NCI-H69 (cell line): ENCODE data around the gene SLC4A9.

Experiments
- DNase-seq: peaks from one replicate; lab custom pipeline; 2025; lab: John Stamatoyannopoulos, UW

SLC4A9 gene, protein sequence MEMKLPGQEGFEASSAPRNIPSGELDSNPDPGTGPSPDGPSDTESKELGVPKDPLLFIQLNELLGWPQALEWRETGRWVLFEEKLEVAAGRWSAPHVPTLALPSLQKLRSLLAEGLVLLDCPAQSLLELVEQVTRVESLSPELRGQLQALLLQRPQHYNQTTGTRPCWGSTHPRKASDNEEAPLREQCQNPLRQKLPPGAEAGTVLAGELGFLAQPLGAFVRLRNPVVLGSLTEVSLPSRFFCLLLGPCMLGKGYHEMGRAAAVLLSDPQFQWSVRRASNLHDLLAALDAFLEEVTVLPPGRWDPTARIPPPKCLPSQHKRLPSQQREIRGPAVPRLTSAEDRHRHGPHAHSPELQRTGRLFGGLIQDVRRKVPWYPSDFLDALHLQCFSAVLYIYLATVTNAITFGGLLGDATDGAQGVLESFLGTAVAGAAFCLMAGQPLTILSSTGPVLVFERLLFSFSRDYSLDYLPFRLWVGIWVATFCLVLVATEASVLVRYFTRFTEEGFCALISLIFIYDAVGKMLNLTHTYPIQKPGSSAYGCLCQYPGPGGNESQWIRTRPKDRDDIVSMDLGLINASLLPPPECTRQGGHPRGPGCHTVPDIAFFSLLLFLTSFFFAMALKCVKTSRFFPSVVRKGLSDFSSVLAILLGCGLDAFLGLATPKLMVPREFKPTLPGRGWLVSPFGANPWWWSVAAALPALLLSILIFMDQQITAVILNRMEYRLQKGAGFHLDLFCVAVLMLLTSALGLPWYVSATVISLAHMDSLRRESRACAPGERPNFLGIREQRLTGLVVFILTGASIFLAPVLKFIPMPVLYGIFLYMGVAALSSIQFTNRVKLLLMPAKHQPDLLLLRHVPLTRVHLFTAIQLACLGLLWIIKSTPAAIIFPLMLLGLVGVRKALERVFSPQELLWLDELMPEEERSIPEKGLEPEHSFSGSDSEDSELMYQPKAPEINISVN

DNA sequence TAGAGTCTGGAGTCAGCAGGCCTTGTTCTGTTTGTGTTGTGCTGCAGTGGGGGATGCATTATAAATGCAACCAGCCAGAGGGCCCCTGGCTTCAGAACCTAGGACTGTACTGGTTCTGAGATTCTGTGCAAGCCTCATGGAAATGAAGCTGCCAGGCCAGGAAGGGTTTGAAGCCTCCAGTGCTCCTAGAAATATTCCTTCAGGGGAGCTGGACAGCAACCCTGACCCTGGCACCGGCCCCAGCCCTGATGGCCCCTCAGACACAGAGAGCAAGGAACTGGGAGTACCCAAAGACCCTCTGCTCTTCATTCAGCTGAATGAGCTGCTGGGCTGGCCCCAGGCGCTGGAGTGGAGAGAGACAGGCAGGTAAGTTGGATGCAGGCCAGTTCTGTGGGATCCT, at the start of gene SLC4A9:
Gene SLC4A9, plus strand, starts transcription at position 94 of the 400 bp plus-strand sequence. Its CDS starts 43 bp downstream, at position 137.
- DNase-seq = no peak

DNA sequence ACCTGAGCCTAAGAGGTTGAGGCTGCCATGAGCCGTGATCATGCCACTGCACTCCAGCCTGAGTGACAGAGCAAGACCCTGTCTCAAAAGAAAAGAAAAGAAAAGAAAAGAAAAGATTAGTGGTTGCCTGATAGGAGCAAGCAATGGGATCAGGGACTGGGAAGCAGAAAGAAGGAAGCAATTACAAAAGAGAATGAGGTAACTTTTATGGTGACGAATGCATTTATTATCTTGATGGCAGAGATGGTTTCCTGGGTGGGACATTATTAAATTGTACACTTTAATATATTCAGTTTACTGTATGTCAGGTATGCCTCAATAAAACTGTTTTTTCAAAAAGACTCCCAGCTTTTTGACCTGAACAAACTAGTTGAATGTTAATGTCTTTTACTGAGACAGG, 49.6 kb upstream of the SLC4A9 start:
- DNase-seq = no peak

GRCh38 chr5:140311011-140311467, 49.0 kb upstream of the SLC4A9 start:
- DNase-seq = peak; percentile 5

GRCh38 chr5:140312067-140312790, 47.8 kb upstream of the SLC4A9 start:
- DNase-seq = no peak

GRCh38 chr5:140312791-140313189, 47.2 kb upstream of the SLC4A9 start:
- no peak for DNase-seq

DNA sequence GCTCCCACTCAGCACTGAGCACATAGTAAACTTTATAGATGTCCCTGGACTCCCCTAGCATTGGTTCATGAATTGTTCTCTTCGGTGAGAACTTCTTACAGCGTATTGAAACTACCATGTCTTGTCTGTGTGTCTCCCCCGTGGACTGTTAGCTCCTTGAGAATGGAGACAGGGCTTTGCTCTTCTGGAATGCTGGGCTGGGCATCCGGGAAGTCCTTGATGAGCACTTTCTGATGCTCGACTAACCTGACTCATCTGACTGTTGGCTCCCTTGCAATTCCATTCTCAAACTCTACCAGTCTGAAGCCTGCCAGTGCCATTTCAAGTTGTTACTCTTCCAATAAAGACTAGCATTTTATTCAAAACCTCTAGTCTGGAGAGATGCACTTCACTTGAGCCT, 42.1 kb upstream of the SLC4A9 start:
- DNase-seq = no peak

DNA sequence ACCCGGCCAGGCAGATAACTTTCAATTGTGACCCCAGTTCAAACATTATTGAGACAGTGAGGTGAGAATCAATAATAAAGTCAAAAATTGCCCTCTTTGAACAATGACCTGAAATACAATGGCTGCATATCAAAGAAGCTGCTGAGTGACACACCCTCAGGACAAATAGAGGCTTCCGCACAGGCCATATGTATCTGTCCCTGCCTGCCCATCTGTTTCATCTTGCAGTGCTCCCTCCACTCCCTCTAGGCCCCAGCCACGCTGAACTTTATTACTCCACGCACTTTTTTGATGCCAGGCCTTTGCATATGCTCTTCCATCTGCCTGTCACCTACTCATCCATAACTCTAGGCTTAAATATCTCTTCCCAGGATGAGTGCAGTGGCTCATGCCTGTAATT, 41.2 kb upstream of the SLC4A9 start:
- peak; percentile 13 for DNase-seq

GRCh38 chr5:140319833-140320232, 40.2 kb upstream of the SLC4A9 start:
- no peak for DNase-seq

DNA sequence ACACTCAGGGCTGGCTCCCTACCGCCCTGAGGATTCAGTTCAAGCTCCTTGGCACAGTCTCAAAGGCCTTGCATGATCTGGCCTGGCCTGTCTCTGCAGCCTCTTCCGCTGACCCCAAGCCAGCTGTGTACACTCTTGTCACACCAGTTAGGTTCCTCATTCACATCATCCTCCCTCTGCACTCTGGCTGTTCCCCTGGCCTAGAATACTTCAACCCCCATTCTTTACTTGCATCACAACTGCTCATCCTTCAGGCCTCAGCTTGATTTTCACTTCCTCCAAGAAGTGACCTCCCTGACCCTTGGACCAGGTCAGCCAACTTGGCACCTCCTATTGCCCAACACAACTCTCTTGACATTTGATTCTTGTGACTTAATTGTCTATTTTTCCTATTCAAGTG, 38.2 kb upstream of the SLC4A9 start:
- no peak for DNase-seq

DNA sequence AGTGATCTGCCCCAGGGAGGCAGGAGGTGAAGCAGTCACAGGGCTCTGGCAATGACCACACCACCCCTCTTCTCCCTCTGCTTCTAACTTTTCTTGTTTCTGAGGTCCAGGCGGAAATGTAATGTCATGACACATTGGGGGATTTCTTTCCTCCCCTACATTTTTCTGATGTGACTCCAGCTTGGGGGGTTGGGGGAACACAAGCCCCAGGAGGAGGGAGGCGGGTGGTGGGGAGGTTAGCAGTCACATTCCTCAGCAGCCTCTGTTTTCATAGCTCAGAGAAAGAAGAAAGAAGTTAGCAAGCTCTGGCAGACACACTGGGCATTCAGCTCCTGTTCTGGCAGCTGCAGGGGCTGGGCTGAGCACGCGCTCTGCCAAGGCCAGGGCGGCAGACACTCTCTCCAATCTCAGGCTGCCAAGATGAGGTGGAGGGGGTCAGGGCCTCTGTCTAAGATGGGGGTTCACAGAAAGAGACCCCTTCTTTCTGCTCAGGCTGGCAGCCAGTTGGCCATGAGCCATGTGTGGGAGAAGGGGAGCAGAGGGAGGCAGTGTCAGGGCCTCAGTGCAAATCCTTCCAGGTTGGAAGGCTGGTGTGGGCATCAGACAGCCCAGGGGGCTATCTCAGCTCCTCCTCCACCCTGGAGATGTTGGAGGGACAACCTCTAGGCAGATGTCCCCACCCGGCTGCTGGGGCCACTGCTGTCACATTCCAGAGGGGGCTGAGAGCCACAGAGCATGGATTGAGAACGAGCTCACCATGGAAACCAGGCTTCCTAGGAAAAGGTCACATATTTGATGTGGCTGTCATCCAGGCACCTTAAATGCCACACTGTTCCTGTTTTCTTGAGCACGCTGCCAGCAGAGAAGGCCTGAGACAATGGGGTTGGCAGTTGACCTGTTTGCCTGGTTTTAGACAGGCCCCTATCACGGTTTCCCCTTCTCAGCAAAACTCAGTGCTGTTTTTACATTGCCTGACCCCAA, 37.0 kb upstream of the SLC4A9 start:
- DNase-seq = no peak

DNA sequence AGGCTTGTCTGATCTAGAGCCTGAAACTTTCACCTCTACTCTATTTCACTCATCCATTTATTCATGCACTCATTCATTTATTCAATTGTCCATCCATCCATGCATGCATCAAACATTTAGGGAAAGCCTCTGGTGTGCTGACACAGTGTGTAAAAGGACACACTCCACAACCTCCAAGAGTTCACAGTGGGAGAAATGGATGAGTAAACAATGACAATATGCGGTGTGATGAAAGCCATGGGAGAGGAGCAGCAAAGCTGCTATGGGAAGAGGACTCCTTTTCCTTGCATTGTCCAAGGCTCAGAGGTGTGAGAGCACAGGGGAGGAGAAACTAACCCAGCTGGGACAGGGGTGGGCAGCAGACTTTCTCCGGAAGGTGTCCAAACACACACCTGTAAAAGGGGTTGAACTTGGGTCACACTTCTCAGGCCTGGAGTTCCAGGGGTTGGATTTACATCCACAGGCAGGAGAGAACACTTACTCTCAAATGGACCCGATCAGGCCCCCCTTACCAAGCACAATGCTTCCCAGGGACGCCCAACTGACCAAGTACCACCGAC, 35.9 kb upstream of the SLC4A9 start:
- DNase-seq = peak; percentile 46

GRCh38 chr5:140324617-140325241, 35.3 kb upstream of the SLC4A9 start:
- DNase-seq = no peak

GRCh38 chr5:140325486-140325885, 34.5 kb upstream of the SLC4A9 start:
- DNase-seq = no peak

- peak; percentile 88 for DNase-seq
Observed at GRCh38 chr5:140327589-140327988, 32.4 kb upstream of the SLC4A9 start.

DNA sequence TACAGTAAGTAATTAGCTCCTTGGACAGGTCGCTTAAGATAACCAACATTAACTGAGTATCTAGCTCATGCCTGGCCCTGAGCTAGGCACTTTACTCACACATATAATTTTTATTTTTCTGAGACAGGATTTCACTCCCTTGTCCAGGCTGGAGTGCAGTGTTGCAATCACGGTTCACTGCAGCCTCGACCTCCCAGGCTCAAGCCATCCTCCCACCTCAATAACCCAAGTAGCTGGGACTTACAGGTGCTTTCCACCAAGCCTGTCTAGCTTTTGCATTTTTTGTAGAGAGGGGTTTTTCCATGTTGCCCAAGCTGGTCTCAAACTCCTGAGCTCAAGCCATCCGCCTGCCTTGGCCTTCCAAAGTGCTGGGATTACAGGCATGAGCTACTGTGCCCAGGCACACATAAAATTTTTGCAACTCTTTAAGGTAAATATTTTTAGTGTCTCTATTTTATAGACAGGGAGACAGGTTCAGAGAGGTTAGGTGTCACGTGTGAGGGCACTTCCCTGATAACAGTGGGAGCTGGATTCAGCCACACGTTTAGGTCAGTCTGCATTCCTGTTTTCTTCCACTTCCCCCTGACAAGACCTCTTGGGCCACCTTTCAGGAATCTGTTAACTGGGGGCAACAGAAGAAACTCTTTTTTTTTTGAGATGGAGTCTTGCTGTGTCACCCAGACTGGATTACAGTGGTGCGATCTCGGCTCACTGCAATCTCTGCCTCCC, 31.8 kb upstream of the SLC4A9 start:
- DNase-seq = no peak

DNA sequence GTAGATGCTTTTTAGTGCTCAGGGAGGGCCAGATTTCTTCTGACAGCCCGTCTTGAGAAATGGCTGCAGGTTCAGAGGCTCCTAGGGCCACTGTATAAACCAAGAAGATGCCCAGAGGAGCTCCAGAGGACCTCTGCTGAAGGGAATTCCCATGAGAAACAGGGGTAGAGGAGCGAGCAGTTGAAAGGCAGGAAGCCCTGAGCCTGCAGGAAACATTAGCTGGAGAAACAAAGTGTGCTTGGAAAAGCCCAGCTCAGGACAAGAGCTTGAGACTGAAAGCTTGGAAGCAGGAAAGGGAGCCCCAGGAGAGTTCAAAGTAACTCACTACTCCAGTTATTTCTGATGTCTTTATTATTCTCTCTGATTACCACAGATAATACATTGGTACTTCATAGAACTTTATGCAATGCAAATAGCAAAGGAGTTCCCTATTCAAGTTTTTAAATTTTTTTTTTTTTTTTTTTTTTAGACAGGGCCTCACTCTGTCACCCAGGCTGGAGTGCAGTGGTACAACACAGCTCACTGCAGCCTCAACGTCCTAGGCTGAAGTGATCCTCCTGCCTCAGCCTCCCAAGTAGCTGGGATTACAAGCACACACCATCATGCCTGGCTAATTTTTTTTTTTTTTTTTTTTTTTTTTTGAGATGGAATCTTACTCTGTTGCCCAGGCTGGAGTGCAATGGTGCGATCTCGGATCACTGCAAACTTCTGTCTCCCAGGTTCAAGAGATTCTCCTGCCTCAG, 30.1 kb upstream of the SLC4A9 start:
- DNase-seq = peak; percentile 7

DNA sequence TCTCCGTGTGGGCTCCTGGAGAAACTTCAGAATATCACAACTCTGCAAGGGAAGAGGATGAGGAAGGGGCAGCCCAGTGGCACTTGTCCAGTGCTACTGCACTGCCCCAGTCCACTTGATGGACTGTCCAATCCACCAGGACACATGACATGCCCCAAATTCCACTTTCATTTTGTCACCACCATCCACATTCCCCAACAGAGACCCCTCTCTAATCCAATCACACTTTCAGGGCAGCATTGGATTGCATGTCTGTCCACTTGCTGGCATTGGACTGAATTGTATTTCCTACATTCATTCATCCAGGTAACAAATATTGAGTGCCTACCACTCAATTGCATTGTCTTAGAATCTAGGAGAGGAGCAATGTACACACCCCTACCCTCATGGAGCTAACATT, 28.4 kb upstream of the SLC4A9 start:
- DNase-seq = no peak

- no peak for DNase-seq
Observed at GRCh38 chr5:140336388-140336787, 23.6 kb upstream of the SLC4A9 start.

DNA sequence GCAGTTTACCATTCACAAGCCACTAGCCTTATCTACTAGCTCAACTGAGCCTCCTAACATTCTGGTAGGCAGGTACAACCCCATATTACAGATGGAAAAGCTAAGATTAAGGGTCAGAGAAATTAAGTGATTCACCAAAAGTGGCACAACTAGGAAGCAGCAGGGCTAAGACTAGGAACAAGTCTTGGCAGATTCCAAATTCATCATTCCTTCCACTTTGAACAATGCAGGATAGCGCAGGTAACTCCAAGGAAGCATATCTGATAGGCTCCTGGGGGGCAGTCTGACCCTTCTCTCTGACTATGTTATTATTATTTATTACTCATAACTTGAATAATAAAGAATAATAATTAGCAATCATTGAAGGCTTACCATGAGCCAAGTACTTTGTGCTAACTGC, 22.1 kb upstream of the SLC4A9 start:
- DNase-seq = no peak
